BE2C (cell line): ENCODE measurements around the gene MYCL.

Source experiments
- DNase-seq: peaks from one replicate; pipeline ENCODE4 v3.0.0-alpha.2; 2020
- H3K27me3 ChIP-seq: fragments of 250-450 bp; sonication (Bioruptor Pico); 2 replicates; pipeline ENCODE4 v1.5.1; 2020; ENCODE audit warnings: mild to moderate bottlenecking
- H3K36me3 ChIP-seq: fragments of 250-450 bp; sonication (Bioruptor Pico); 2 replicates; pipeline ENCODE4 v1.5.1; 2020; ENCODE audit warnings: mild to moderate bottlenecking
- H3K4me1 ChIP-seq: fragments of 250-450 bp; sonication (Bioruptor Pico); 2 replicates; pipeline ENCODE4 v1.5.1; 2020
- H3K4me3 ChIP-seq: 2 replicates; pipeline ENCODE4 v1.5.1; 2011; ENCODE audit warnings: low read depth, low read length
- H3K9me3 ChIP-seq: fragments of 250-450 bp; sonication (Bioruptor Pico); 2 replicates; pipeline ENCODE4 v1.5.1; 2020
- TF ChIP-seq, protein P1 (sequence below): IDR thresholded peaks from 2 replicates; pipeline ENCODE4 v1.5.1; 2012; ENCODE audit warnings: mild to moderate bottlenecking, low read depth, low read length

The MYCL gene

DNA sequence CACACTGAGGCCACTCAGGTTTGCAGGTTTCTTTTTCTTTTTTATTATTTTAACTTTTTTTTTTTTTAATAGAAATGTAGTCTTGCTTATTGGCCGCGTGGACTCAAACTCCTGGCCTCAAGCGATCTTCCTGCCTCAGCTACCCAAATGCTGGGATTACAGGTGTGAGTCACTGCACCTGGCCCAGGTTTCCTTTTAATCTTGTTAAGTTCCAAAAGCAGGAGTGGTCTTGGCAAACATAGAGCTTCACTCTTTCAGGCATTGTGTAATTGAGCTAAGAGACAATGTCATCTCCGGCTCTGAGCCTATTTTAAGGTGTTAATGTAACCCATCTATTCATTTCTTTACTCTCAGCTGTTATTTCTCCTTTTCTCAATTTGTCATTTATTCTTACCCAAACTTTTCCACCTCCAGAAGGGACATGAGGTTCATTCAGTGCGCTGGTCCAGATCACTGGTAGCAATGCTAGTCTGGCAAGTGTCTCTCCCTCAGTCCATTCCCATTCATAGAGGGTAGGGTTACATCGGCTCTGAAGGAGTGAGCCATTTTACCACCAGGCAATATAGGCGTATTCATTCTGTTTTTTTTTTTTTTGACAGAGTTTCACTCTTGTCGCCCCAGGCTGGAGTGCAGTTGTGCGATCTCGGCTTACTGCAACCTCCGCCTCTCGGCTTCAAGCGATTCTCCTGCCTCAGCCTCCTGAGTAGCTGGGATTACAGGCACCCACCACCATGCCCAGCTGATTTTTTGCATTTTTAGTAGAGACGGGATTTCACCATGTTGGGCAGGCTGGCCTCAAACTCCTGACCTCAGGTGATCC, 42.0 kb upstream of the MYCL start:
- no peak for DNase-seq
- H3K4me3 ChIP-seq, result no peak overlapping the region
- H3K36me3 ChIP-seq, result no peaks in the 10 kb centered on the region
- TF ChIP-seq, protein P1, sequence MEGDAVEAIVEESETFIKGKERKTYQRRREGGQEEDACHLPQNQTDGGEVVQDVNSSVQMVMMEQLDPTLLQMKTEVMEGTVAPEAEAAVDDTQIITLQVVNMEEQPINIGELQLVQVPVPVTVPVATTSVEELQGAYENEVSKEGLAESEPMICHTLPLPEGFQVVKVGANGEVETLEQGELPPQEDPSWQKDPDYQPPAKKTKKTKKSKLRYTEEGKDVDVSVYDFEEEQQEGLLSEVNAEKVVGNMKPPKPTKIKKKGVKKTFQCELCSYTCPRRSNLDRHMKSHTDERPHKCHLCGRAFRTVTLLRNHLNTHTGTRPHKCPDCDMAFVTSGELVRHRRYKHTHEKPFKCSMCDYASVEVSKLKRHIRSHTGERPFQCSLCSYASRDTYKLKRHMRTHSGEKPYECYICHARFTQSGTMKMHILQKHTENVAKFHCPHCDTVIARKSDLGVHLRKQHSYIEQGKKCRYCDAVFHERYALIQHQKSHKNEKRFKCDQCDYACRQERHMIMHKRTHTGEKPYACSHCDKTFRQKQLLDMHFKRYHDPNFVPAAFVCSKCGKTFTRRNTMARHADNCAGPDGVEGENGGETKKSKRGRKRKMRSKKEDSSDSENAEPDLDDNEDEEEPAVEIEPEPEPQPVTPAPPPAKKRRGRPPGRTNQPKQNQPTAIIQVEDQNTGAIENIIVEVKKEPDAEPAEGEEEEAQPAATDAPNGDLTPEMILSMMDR, result no peak
- H3K9me3 ChIP-seq, result no peaks in the 10 kb centered on the region
- no peaks in the 10 kb centered on the region for H3K27me3 ChIP-seq
- H3K4me1 ChIP-seq, result no peaks in the 10 kb centered on the region

DNA sequence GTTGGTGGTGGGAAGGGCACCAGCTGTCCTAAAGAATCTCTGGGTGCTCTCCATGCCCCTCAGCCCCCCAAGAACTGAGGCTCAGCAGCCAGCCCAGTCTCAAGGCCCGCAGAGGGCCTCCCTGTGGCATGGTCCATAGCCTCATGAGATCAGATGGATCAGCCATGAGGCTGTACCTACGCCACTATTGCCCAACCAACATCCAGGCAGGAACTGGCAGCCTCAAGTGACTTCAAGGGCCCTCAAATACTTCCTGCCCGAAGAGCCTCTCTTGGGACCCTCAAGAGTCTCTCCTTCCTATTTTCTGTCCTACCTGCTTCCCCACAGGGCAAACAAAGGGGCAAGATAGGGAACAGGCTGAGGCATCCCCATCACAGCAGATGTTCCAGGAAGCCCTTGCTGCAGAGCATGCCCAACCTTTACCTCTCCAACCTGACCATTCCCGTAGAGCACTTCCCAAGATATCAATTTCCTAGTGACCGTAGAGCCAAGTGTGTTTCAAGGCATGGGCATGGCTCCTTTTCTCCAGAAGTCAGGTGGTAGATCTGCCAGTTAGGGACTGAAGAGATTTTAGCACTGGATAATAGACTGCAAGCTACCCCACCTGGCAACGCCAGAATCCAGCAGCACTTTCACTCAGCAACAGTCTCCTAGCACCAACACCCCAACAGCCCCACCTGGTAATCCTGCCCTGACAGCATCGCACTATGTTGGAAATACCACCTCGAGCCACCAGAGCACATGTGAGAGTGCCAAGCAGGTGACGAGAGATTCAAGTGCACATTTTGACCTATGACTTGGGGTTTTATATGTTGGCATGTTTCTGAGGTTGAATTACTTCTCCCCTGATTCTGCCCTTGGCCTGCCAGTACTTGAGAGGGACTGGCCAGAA, 39.5 kb upstream of the MYCL start:
- Histone ChIP-seq H3K4me3 (no peak overlapping the region), H3K27me3 (no peaks in the 10 kb centered on the region), H3K9me3 (no peaks in the 10 kb centered on the region), H3K4me1 (no peaks in the 10 kb centered on the region), H3K36me3 (no peaks in the 10 kb centered on the region)
- TF ChIP-seq, protein P1, result no peak
- no peak for DNase-seq

DNA sequence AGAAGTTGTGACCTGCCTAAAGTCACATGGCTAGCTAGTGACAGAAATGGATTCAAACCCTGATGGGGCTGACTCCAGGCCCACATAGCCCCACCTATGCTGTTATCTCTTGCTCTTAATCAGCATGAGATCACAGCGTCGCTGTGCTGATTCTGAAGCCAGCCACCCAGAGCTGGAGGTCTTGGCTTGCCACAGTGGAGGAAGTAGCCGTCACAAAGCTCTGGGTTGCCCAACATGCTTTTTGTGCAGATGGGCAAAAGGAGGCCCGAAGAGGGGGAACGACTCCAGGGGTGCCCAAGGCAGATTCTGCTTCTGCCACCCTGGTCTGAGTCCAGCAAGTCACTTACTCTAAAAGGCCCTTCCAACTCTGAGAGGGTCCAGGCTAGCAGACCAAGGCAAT, 38.5 kb upstream of the MYCL start:
- H3K36me3 ChIP-seq, result no peaks in the 10 kb centered on the region
- TF ChIP-seq, protein P1, result no peak
- H3K4me1 ChIP-seq, result no peaks in the 10 kb centered on the region
- DNase-seq, result no peak
- H3K27me3 ChIP-seq, result no peaks in the 10 kb centered on the region
- H3K4me3 ChIP-seq, result no peak overlapping the region
- H3K9me3 ChIP-seq, result no peaks in the 10 kb centered on the region

DNA sequence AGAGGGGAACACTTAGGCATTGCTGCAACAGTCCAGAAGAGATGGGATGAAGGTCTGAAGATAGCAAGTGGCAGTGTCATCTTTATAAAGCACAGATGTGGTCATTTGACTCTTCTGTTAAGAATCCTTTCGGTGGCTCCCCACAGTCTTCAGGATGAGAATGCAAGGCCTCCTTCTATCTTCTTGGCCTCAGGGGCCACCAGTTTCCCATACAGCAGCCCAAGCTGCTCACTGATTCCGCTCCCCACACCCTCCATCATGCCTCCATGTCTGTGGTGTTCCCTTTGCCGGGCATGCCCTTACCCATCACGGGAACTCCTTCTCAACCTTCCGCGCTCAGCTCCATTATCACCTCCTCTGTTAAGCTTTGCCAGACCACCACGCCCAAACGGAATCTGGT, 37.1 kb upstream of the MYCL start:
- no peaks in the 10 kb centered on the region for H3K27me3 ChIP-seq
- TF ChIP-seq, protein P1, result no peak
- no peaks in the 10 kb centered on the region for H3K36me3 ChIP-seq
- no peak for DNase-seq
- H3K4me3 ChIP-seq, result no peak overlapping the region
- no peaks in the 10 kb centered on the region for H3K4me1 ChIP-seq
- H3K9me3 ChIP-seq, result no peaks in the 10 kb centered on the region

DNA sequence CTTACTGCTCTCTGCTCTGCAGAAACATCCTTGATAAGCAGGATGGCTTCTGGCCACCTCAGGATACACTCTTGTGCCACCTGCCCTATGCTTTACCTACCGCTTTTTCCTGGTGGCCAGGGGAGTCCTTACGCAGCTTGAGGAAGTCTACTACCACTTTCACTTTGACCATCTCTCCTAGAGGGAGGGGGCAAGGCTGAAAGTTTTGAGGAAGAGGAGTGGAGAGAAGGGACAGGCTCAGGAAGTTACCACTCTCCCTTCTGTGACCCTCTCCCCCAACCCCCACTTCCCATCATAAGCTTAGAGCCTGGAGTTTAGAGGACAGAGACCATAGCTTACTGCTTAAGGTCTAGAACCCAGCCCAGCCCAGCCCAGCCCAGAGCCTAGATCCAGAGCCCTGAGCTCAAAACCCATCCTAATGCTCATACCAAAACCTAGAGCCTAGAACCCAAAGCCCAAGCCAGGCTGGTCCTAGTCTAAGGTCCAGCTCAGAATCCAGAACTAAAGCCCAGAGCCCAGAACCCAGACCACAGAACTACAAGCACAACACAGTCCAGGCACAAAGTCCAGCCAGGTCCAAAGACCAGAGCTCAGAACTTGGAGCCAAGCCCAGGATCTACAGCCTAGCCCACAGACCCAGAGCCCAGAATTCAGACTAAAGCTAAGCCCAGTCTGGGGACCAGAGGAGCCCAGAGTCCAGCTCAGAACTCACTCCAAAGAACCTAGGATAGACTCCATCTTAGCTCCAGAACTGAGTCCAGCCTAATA, 35.2 kb upstream of the MYCL start:
- no peaks in the 10 kb centered on the region for H3K27me3 ChIP-seq
- no peaks in the 10 kb centered on the region for H3K4me1 ChIP-seq
- no peaks in the 10 kb centered on the region for H3K9me3 ChIP-seq
- TF ChIP-seq, protein P1, result no peak
- H3K36me3 ChIP-seq, result no peaks in the 10 kb centered on the region
- no peak for DNase-seq
- no peak overlapping the region for H3K4me3 ChIP-seq
